ENCODE results near the gene APLP2.

DNA sequence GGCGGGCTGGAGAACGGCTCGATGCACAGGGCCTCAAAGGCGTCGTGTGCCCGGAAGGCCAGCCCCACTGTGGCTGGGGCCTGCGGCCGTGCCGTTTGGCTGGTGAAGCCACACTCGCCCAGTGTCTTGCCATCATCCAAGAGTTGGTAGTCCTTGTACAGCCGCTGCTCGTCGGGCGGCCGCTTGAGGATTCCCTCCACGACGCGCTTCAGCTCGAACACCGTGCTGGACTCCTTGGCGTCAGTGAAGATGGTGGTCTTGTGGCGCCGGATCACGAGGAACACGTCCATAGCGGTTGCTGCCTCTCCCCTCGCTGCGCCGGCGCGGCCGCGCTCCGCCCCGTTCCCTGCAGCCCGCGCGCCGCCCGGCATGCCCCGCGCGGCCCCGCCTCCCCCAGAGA is 36.8 kb upstream of the APLP2 start:
- TF ChIP-seq SP1 (IDR thresholded peaks at IDR 0.05; ENCODE audit: low read depth): no peak
- no peak for TF ChIP-seq CEBPB (IDR thresholded peaks at IDR 0.05; ENCODE audit: low read depth)
